ENCODE measurements around the gene PPIF. TPM values are rescaled to one million over a fixed set of nuclear protein-coding genes. Genes with fewer than 3 reads are reported as not detected.

The PPIF gene
- total RNA-seq, 1 donor from 2014 or later = 21.9 TPM

DNA sequence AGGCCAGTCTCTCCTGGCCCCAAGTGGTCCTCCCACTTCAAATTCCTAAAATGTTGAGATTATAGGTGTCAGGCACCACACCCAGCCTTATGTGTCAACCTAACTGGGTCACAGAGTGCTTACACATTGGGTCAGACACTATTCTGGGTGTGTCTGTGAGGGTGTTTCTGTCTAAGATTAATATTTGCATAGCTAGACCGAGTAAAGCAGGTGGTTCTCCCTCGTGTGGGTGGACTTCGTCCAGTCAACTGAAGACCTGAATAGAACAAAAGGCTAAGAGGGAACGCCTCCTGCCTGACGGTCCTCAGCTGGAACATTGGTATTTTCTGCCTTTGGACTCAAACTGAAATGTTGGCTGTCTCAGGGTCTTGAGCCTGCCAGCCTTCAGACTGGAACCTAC, 11.5 kb downstream of the PPIF start:
- DNase-seq (ENCODE audit: low spot score) = no peak
- peaks cover 5% of the 10 kb centered on the region for H3K27me3 Mint-ChIP-seq (ENCODE audit: unreplicated experiment)
- H3K27ac Mint-ChIP-seq (ENCODE audit: unreplicated experiment) = no peak overlapping the region
- H3K9me3 Mint-ChIP-seq (ENCODE audit: unreplicated experiment) = no peaks in the 10 kb centered on the region
- no peaks in the 10 kb centered on the region for H3K4me1 Mint-ChIP-seq (ENCODE audit: unreplicated experiment)
- no peak overlapping the region for H3K4me3 Mint-ChIP-seq (ENCODE audit: unreplicated experiment)
- H3K36me3 Mint-ChIP-seq (ENCODE audit: low read depth, unreplicated experiment) = peaks cover 2% of the 10 kb centered on the region
- TF ChIP-seq CTCF (IDR thresholded peaks at IDR 0.05; ENCODE audit: unreplicated experiment) = no peak

GRCh38 chr10:79359816-79360498, 12.7 kb downstream of the PPIF start:
- no peak for TF ChIP-seq CTCF (IDR thresholded peaks at IDR 0.05; ENCODE audit: unreplicated experiment)
- Mint-ChIP-seq H3K9me3 (ENCODE audit: unreplicated experiment) (no peaks in the 10 kb centered on the region), H3K4me3 (ENCODE audit: unreplicated experiment) (no peak overlapping the region), H3K4me1 (ENCODE audit: unreplicated experiment) (no peaks in the 10 kb centered on the region), H3K36me3 (ENCODE audit: low read depth, unreplicated experiment) (no peaks in the 10 kb centered on the region), H3K27ac (ENCODE audit: unreplicated experiment) (no peak overlapping the region), H3K27me3 (ENCODE audit: unreplicated experiment) (peaks cover 5% of the 10 kb centered on the region)
- DNase-seq (ENCODE audit: low spot score) = no peak

DNA sequence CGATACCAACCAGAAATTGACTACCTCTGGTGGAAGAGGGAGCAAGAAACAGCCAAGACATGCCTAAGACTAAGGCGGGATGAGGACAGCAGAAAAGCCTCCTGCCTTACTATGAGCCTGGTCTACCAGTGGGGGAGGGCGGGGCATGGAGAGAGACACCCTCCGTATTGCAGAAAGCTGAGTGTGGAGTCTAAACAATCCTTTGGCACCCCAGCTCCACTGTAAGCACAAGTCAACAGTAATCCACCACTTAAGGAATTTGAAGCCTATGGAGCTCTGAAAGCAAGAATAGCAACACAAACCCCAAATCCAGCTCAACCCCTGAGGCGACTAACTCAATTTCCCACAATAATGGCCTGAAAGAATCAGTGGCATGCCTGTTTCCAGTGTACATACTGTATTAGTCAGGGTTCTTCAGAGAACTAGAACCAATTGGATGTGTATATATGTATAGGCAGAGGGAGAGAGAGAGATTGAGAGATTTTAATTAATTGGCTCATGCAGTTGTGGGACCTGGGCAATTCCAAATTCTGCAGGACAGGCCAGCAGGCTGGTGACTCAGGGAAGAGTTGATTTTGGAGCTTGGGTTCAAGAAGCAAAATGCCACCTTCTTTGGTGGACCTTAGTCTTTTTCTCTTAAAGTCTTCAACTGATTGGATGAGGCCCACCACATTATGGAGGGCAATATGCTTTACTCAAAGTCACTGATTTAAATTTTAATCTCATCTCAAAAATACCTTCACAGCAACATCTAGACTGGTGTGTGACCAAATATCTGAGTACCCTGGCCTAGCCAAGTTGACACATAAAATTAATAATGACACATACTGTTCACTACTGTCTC, 13.5 kb downstream of the PPIF start:
- Mint-ChIP-seq H3K27me3 (ENCODE audit: unreplicated experiment) (peaks cover 3% of the 10 kb centered on the region), H3K4me3 (ENCODE audit: unreplicated experiment) (no peak overlapping the region), H3K9me3 (ENCODE audit: unreplicated experiment) (no peaks in the 10 kb centered on the region), H3K4me1 (ENCODE audit: unreplicated experiment) (no peaks in the 10 kb centered on the region), H3K36me3 (ENCODE audit: low read depth, unreplicated experiment) (no peaks in the 10 kb centered on the region), H3K27ac (ENCODE audit: unreplicated experiment) (no peak overlapping the region)
- TF ChIP-seq CTCF (IDR thresholded peaks at IDR 0.05; ENCODE audit: unreplicated experiment) = no peak
- no peak for DNase-seq (ENCODE audit: low spot score)

- H3K4me1 Mint-ChIP-seq (ENCODE audit: unreplicated experiment) = no peaks in the 10 kb centered on the region
- H3K27me3 Mint-ChIP-seq (ENCODE audit: unreplicated experiment) = peaks cover 3% of the 10 kb centered on the region
- H3K4me3 Mint-ChIP-seq (ENCODE audit: unreplicated experiment) = no peak overlapping the region
- H3K36me3 Mint-ChIP-seq (ENCODE audit: low read depth, unreplicated experiment) = no peaks in the 10 kb centered on the region
- H3K9me3 Mint-ChIP-seq (ENCODE audit: unreplicated experiment) = no peaks in the 10 kb centered on the region
- DNase-seq (ENCODE audit: low spot score) = no peak
- H3K27ac Mint-ChIP-seq (ENCODE audit: unreplicated experiment) = no peak overlapping the region
- no peak for TF ChIP-seq CTCF (IDR thresholded peaks at IDR 0.05; ENCODE audit: unreplicated experiment)
Measured at GRCh38 chr10:79361726-79362397, 14.6 kb downstream of the PPIF start.
